CMK (cell line): ENCODE results near the gene ZNF672.
A peak's percentile ranks its signal among the peaks of the same experiment; 100 is the strongest.
"Not testable (repeated sequence)": the region's sequence is repeated elsewhere in the genome, so short reads cannot be mapped to it uniquely, and the experiment has no call there.

Experiments
- DNase-seq: peaks from one replicate; pipeline ENCODE4 v3.0.0-alpha.2; 2010; ENCODE audit warnings: low read depth

ZNF672 gene

GRCh38 chr1:248813546-248813945, 24.5 kb upstream of the ZNF672 start:
- no peak for DNase-seq

DNA sequence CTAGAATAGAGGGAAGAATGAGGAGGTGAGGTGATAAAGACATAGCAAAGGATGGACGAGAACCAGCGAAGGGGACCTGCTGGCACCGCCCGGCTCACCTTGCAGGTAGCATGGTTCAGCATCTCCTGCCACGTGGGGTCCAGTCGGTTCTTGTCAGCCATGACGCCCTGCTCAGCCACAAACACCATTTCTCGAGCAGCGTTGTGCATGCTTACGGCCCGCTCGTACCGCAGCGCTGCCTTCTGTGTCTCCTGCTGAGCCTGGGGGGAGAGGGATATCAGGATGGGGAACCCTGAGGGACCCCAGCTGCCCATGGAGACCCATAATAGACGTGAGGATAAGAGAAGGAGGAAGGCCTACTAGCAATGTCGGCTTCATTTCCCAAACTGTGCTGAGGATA, 23.7 kb upstream of the ZNF672 start:
- no peak for DNase-seq

- DNase-seq = no peak
Measured at GRCh38 chr1:248815407-248816034, 22.5 kb upstream of the ZNF672 start.

GRCh38 chr1:248816042-248816851, 21.8 kb upstream of the ZNF672 start:
- no peak for DNase-seq

DNA sequence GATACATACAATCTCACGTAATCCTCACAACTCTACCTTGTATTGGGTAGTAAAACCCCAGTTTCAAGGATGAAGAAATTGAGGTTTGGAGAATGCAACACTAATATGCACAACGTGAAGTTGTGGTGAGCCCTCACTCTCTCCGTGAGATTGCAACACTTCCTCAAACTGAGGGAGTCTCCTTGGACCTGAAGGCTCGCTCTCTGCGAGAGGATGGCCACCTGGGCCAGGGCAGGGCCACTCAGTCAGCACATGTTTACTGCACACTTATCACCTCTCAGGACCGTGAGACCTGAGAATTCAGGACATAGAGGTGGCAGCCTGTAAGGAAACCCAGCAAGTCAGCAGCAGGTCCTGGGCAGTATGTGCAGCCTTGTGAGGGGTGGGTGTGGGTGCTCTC, 21.0 kb upstream of the ZNF672 start:
- DNase-seq = no peak

DNA sequence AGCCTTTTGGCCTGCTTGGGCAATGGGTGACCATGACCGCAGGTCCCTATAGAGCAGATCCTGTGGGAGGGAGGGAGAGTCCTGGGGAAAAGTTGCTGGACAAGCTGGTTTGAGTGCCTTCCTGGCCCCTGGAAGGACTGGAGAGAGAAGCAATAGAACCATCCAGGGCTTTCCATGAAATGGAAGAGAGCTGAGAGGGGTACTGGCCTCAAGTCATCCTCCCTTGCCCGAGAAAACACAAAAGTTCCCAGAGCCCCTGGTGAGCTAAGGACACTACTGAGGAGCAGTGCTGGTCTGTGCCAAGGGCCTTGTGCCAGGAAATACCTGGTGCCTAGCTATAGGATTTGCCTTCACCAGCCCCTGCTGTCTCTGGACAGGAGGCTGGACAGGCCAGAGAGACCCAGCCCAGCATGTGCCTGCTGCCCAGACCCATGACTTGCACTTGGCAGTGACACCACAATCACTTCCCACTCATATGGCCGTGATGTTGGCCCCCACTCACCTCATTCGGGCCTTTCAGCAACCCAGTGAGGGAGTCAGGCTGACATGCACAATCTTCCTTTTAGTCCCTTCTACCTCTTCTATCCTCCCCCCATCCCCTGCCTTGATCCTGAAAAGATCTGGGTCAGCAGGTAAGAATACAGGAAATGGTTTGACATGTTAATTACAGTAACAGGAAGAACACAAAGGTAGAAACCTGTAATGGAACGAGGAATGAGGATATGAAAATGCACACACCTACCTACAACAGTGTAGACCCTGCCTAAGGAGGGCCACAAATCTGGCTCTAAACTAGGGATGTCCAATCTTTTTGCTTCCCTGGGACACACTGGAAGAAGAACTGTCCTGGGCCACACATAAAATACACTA, 19.3 kb upstream of the ZNF672 start:
- no peak for DNase-seq

DNA sequence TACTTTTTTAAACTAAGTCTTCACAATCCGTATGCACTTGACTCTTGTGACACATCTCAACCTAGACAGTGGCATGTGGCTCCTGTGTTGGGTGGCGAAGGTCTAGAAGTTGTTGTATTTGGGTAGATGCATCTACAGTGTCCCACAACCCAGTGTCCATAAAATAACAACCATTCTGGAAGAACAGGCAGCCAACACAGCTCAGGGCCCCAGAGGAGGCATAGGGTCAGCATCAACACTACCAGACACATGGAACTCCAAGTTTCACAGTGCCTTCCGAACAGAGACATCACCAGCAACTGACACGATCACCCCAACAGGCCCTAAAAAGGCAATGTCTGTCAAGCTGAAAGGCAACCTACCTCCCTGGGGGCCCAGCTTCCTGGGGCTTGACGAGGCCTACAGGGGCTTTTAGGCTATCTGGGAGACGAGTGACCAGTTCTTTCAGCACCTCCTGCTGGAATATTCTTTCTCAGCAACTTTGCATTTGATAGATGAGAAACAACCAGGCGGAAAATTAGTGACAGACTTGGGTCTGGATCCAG, 17.9 kb upstream of the ZNF672 start:
- no peak for DNase-seq

DNA sequence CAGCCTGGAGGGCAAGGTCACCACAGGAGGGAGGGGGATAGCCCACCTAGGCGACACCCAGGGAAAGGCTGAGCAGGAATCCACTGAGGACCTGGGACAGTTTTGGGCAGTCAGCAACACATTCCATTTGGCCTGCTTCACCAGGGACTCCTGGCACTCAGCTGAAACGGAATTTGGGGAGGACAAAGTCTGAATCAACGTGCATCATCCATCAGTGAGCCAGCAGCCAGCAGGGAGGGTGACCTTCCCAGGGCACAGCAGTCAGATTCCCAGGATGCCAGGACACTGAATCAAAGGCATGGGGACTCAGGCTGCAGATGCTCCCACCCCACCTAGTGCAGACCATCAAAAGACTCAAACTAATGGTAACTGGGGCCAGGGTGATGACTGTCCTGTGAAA, 16.9 kb upstream of the ZNF672 start:
- no peak for DNase-seq

DNA sequence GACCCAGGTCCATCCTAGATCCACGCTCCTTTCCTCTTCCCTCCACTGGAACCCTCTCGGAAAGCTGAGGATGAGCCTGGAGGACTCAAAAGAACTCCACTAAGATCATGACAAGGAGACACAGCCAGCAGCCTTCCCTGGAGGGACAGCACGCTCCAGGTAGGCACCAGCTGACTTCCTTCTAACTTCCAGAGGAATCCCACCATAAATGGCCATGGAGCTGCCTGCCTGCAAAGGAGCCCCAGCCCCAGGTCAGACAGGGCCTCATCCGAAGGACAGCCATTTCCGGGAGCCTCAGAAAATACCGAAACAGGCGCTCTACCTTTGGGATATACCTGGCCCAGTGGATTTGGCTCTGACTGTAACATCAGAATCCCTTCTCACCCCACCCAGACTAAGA, 16.4 kb upstream of the ZNF672 start:
- DNase-seq = no peak

DNA sequence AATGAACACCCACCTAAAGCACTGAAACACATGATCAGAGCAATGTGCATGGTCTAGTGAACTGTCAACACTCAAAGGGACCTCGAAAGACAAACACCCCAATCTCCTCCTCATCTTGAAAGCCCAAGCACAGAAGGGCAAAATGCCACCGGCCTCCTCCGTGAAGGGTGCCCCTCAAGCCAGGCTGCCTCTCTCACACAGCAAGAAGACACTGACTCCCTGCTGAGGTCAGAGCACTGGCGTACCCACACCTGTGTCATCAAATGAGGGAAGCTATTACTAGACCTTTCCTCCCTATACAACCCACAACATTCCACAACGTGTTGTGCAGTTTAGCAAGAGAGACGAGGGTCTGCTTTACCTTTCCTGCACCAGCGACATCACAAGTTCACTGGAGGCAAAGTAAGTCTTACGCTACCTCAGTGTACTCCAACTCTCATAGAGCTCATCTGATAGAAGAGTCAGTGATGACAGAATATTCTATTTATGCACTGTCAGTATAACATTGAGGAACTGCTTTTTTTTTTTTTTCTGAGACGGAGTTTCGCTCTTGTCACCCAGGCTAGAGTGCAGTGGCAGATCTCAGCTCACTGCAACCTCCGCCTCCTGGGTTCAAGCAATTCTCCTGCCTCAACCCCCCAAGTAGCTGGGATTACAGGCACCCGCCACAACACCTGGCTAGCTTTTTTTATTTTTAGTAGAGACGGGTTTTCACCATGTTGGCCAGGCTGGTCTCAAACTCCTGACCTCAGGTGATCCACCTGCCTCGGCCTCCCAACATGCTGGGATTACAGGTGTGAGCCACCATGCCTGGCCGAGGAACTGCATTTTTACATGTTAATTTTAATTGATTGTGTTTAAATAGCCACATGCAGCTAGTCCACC, 15.6 kb upstream of the ZNF672 start:
- DNase-seq = no peak

- DNase-seq = no peak
Measured at GRCh38 chr1:248823517-248824001, 14.5 kb upstream of the ZNF672 start.

- no peak for DNase-seq
Measured at GRCh38 chr1:248824301-248824700, 13.7 kb upstream of the ZNF672 start.

DNA sequence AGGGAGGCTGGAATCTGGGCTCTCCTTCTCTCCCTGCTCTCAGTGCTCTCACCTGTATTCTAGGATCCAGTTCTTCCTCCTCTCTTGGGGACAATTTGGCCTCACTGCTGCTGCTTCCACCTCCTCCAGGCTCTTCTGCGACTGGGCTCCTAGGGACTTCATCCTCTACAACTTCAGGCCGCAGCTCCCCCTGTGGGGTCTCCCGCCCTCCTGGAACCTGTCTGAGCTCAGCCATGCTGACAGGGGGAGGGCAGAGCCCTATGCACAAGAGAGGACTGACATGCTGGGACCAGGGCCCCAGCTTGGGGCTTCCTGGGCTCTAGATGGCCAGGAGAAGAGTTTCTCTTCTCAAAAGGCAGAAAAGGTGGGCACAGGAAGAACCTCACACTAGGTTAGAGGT, 13.3 kb upstream of the ZNF672 start:
- no peak for DNase-seq

GRCh38 chr1:248825136-248825535, 12.9 kb upstream of the ZNF672 start:
- DNase-seq = no peak

GRCh38 chr1:248825573-248825908, 12.5 kb upstream of the ZNF672 start:
- DNase-seq = no peak

- peak; percentile 92 for DNase-seq
Measured at GRCh38 chr1:248825909-248826760, 11.9 kb upstream of the ZNF672 start, which contains the start of gene SH3BP5L. Gene SH3BP5L, minus strand, starts transcription at chr1:248825915. Its CDS starts 980 bp downstream, at chr1:248824935.

- peak; percentile 87 for DNase-seq
Measured at GRCh38 chr1:248828845-248829244, 9.2 kb upstream of the ZNF672 start.

DNA sequence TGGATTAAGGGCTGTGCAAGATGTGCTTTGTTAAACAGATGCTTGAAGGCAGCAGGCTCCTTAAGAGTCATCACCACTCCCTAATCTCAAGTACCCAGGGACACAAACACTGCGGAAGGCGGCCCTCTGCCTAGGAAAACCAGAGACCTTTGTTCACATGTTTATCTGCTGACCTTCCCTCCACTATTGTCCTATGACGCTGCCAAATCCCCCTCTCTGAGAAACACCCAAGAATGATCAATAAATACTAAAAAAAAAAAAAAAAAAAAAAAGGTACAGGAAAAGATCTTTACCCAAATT, 7.4 kb upstream of the ZNF672 start:
- not testable (repeated sequence) for DNase-seq

GRCh38 chr1:248831842-248832241, 6.2 kb upstream of the ZNF672 start:
- no peak for DNase-seq

GRCh38 chr1:248834343-248834940, 3.6 kb upstream of the ZNF672 start:
- no peak for DNase-seq
